Calu3 (cell line): Measurements from ENCODE around the gene DLGAP4. TPM values are rescaled to one million over a fixed set of nuclear protein-coding genes. Genes with fewer than 3 reads are reported as not detected.

Source experiments
- BruUV-seq: library from RNA; stranded (reverse); fragments of 400-500 nt; replicated peaks from 2 replicates; lab custom pipeline; 2021; lab: Mats Ljungman, UMichigan
- CTCF ChIA-PET: fragments of 300-600 bp; sonication (Branson Sonifier 250); formaldehyde crosslinking; loops from one replicate; lab custom pipeline; 2022; ENCODE audit warnings: antibody characterized with exemption; lab: Charles Lee
- DNase-seq: peaks from one replicate; pipeline ENCODE4 v3.0.0; 2022
- H3K27ac Mint-ChIP-seq: one replicate; pipeline ENCODE4 v1.8.0; 2022; ENCODE audit warnings: mixed read lengths; ENCODE audit not compliant: unreplicated experiment
- H3K27me3 Mint-ChIP-seq: one replicate; pipeline ENCODE4 v1.8.0; 2022; ENCODE audit warnings: mixed read lengths; ENCODE audit not compliant: unreplicated experiment
- H3K36me3 Mint-ChIP-seq: one replicate; pipeline ENCODE4 v1.8.0; 2022; ENCODE audit warnings: mild to moderate bottlenecking, moderate library complexity, mixed read lengths; ENCODE audit not compliant: insufficient read depth, unreplicated experiment
- H3K4me1 Mint-ChIP-seq: one replicate; pipeline ENCODE4 v1.8.0; 2022; ENCODE audit warnings: mild to moderate bottlenecking, low read depth, mixed read lengths; ENCODE audit not compliant: unreplicated experiment
- H3K4me3 Mint-ChIP-seq: one replicate; pipeline ENCODE4 v1.8.0; 2022; ENCODE audit warnings: mild to moderate bottlenecking, low read depth, moderate library complexity, mixed read lengths; ENCODE audit not compliant: unreplicated experiment
- H3K9me3 Mint-ChIP-seq: one replicate; pipeline ENCODE4 v1.8.0; 2022; ENCODE audit warnings: low read depth, mixed read lengths; ENCODE audit not compliant: unreplicated experiment
- intact Hi-C: fragments of 100-400 bp; cut with micrococcal nuclease; formaldehyde crosslinking; loops from one replicate; pipeline ENCODE4 v1.10.0; 2022; ENCODE audit not compliant: unreplicated experiment
- total RNA-seq: library from RNA; stranded (reverse); gene quantifications from 2 replicates; pipeline ENCODE4 v1.2.3, GENCODE V29; 2022
- TF ChIP-seq, protein P1 (sequence below): fragments of 200-600 bp; IDR thresholded peaks from one replicate; pipeline ENCODE4 v1.8.0; 2022; ENCODE audit warnings: antibody characterized with exemption; ENCODE audit not compliant: unreplicated experiment

DLGAP4 gene
- total RNA-seq, 1 experiment from 2014 or later, result 66.4 TPM

DNA sequence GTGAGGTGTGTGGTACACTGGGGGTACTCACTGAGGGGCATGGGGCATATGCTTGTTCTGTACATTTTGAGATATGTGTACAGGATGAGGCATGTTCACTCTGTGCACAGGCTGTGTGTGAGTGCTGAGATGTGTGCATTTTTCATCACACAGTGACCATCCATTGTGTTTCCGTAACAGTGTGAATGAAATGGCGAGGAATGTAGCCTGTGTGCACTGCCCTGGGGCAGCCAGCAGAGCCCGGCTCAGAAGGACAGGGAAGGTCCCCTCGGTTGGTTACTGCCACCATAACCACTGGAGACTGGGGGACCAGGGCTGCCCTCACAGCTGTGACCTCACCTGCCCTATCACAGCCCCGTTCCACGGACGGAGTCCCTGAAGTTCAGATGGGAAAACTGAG lies 129.0 kb downstream of the DLGAP4 start:
- no peaks in the 10 kb centered on the region for H3K4me1 Mint-ChIP-seq
- intact Hi-C loops, result loop anchor here (5.0 to 10.0 kb wide), 2 partner anchors 278 to 440 kb away; no protein-coding TSS in a partner anchor
- peaks cover 35% of the 10 kb centered on the region for H3K27me3 Mint-ChIP-seq
- no peak overlapping the region for H3K4me3 Mint-ChIP-seq
- CTCF ChIA-PET, result no interaction called here
- no peaks in the 10 kb centered on the region for H3K36me3 Mint-ChIP-seq
- no TSS peak for BruUV-seq
- H3K9me3 Mint-ChIP-seq, result no peaks in the 10 kb centered on the region
- TF ChIP-seq, protein P1, sequence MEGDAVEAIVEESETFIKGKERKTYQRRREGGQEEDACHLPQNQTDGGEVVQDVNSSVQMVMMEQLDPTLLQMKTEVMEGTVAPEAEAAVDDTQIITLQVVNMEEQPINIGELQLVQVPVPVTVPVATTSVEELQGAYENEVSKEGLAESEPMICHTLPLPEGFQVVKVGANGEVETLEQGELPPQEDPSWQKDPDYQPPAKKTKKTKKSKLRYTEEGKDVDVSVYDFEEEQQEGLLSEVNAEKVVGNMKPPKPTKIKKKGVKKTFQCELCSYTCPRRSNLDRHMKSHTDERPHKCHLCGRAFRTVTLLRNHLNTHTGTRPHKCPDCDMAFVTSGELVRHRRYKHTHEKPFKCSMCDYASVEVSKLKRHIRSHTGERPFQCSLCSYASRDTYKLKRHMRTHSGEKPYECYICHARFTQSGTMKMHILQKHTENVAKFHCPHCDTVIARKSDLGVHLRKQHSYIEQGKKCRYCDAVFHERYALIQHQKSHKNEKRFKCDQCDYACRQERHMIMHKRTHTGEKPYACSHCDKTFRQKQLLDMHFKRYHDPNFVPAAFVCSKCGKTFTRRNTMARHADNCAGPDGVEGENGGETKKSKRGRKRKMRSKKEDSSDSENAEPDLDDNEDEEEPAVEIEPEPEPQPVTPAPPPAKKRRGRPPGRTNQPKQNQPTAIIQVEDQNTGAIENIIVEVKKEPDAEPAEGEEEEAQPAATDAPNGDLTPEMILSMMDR, result no peak
- no peak overlapping the region for H3K27ac Mint-ChIP-seq
- no peak for DNase-seq

GRCh38 chr20:36435592-36436541 lies 129.7 kb downstream of the DLGAP4 start:
- Mint-ChIP-seq H3K36me3 (no peaks in the 10 kb centered on the region), H3K27me3 (peaks cover 37% of the 10 kb centered on the region)

DNA sequence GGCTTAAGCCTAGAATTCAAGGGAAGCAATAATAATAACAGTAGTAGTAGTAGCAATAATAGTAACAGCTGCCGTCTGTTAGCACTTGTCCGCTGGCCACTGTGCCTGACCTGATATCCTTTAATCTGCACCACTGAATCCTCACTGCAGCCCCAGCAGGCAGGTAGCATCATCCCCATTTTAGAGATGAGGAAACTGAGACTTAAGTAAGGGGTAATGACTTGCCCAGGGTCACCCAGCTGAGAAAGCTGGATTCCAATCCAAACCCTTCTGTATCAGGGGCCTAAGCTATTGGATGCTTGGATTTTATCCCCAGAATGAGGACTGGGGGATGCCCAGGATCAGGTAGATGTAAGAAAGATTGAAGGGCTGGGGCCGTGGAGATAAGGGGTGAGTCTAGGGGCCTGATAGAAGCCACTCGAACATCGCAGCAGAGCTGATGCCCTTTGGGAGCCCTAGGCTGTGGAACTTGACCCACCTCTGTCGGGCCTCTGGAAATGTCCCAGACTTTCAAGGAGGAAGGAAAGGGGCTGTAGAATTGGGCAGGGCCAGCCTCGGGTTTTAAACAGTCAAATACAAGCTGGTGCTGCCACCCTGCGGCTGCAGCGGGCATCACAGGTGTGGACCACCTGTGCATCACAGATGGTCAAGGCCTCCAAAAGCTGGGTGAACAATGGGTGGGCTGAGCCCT lies 133.0 kb downstream of the DLGAP4 start:
- H3K9me3 Mint-ChIP-seq, result no peaks in the 10 kb centered on the region
- TF ChIP-seq, protein P1, result peak; percentile 99

More at GRCh38 chr20:36435592-36436541, 129.7 kb downstream of the DLGAP4 start:
- CTCF ChIA-PET, result no interaction called here
- H3K4me3 Mint-ChIP-seq, result no peak overlapping the region
- TF ChIP-seq, protein P1, result no peak
- no TSS peak for BruUV-seq
- intact Hi-C loops, result loop anchor here (5.0 to 10.0 kb wide), 2 partner anchors 279 to 441 kb away; no protein-coding TSS in a partner anchor
- no peaks in the 10 kb centered on the region for H3K4me1 Mint-ChIP-seq
- DNase-seq, result peak; percentile 44
- no peaks in the 10 kb centered on the region for H3K9me3 Mint-ChIP-seq
- no peak overlapping the region for H3K27ac Mint-ChIP-seq

GRCh38 chr20:36439731-36440072 lies 133.6 kb downstream of the DLGAP4 start:
- Mint-ChIP-seq H3K36me3 (no peaks in the 10 kb centered on the region), H3K27me3 (peaks cover 27% of the 10 kb centered on the region), H3K9me3 (no peaks in the 10 kb centered on the region), H3K4me1 (no peaks in the 10 kb centered on the region), H3K27ac (no peak overlapping the region), H3K4me3 (no peak overlapping the region)
- DNase-seq, result no peak
- CTCF ChIA-PET, result interaction anchor here (0.5 to 2.8 kb wide), 16 partner anchors 9 to 671 kb away, joined by 3 to 22 read pairs (median 3); partner anchors contain the start of gene AAR2
- TF ChIP-seq, protein P1, result no peak
- no TSS peak for BruUV-seq
- intact Hi-C loops, result loop anchor here (1.0 to 10.0 kb wide), 4 partner anchors 166 to 445 kb away; no protein-coding TSS in a partner anchor

More for the DNA sequence above, 133.0 kb downstream of the DLGAP4 start:
- no peak overlapping the region for H3K27ac Mint-ChIP-seq
- CTCF ChIA-PET, result interaction anchor here (0.5 to 2.8 kb wide), 16 partner anchors 8 to 670 kb away, joined by 3 to 22 read pairs (median 3); partner anchors contain the start of gene AAR2
- intact Hi-C loops, result loop anchor here (1.0 to 10.0 kb wide), 4 partner anchors 166 to 444 kb away; no protein-coding TSS in a partner anchor
- peak; percentile 89 for DNase-seq
- no TSS peak for BruUV-seq
- H3K36me3 Mint-ChIP-seq, result no peaks in the 10 kb centered on the region
- peaks cover 32% of the 10 kb centered on the region for H3K27me3 Mint-ChIP-seq
- H3K4me3 Mint-ChIP-seq, result no peak overlapping the region
- H3K4me1 Mint-ChIP-seq, result no peaks in the 10 kb centered on the region
